ENCODE measurements around the gene ZNG1F.
"Not testable (repeated sequence)": the region's sequence is repeated elsewhere in the genome, so short reads cannot be mapped to it uniquely, and the experiment has no call there.

The ZNG1F gene

DNA sequence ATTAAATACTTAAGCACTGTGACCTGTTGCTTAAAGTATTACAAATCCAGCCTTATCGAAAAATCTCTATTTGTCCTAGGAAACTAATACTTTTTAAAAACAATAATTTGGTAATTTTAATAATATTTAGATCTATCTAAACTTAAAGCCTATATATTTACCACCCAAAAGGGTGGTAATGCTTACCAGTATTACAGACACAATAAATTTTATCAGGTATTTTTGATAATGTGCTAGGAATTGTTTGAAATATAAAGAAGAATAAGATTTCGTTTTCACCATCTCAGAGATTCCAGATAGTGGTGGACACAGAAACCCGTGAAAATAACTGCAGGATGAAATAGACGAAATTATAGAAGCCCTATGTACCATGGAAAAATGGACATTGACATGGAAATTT lies 68.4 kb downstream of the ZNG1F start:
- DNase-seq = not testable (repeated sequence)

DNA sequence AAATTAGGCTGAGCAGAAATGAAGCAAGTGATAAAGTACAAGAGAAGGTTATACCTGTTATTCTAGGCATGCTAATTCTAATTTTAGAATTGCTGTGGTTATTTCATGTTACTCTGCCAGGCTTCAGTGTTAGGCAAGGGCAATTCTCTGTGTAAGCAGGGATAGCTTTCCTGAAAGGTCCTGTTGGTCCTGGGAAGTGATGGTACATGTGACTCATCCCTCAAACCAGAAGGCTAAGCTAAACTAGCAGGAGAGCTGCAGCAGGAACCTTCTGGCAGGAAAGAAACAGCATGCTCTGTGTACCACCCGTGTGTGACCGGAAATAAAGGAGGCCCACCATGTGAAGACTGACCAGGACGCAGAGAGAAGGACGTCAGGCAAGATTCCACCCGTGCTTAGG lies 69.4 kb downstream of the ZNG1F start:
- DNase-seq = not testable (repeated sequence)

DNA sequence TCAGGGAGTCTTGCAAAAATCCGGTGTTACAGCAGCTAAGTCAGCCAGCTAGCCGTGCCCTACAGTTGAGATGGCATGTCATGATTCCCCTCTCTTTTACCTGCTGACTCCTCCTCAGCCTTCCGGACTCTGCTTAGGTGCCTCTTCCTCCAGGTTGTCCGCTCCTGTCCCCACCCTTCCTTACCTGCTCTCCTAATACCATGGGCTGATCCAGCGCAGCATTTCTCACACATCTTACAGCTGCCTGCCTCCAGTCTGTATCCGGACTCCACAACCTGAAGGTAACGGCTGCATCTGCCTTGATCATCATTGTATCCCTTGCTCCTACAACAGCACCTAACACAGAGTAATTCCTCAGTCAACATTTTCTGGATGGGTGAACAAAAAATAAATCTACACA lies 69.8 kb downstream of the ZNG1F start:
- not testable (repeated sequence) for DNase-seq

DNA sequence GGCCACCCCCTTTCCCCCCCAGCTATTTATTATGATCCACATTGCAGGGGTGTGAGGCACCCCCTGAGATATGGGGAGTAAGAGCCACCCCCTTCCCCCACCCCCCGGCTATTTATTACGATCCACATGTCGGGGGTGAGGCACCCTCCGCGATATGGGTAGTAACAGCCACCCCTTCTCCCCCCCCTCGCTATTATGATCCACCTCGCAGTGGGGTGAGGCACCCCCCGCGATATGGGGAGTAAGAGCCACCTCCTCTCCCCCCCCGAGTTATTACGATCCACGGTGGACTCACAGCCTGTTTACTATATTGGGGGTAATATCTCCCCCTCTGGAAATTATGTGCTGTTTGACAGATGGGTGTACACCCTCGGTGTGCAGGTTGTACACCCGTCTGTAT lies 75.8 kb downstream of the ZNG1F start:
- DNase-seq = not testable (repeated sequence)

DNA sequence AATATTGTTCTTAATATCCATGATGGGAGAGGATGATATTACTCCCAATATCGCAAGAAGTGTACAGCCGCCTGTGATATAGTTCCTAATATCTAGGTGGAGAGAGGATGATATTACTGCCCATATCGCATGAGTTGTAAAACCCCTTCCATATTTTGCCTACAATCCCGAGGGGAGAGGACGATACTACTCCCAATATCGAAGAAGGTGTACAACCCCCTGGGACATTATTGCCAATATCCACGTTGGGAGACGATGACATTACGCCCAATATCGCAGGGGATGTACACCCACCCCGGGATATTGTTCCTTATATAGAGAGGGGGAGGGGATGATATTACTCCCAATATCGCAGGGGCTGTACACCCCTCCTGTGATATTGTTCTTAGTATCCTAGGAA lies 77.7 kb downstream of the ZNG1F start:
- not testable (repeated sequence) for DNase-seq

DNA sequence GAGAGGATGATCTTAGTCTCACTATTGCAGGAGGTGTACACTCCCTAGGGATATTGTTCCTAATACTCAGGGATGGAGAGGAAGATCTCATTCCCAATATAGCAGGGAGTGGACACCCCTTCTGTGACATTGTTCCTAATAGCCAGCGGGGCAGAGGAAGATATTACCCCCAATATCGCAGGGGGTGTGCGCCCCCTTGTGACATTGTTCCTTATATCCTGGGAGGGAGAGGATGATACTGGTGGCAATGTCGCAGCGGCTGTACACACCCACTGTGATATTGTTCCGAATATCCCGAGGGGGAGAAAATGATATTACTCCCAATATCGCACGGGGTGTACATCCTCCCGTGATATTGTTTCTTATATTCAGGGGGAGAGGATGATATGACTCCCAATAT lies 78.2 kb downstream of the ZNG1F start:
- DNase-seq = not testable (repeated sequence)

DNA sequence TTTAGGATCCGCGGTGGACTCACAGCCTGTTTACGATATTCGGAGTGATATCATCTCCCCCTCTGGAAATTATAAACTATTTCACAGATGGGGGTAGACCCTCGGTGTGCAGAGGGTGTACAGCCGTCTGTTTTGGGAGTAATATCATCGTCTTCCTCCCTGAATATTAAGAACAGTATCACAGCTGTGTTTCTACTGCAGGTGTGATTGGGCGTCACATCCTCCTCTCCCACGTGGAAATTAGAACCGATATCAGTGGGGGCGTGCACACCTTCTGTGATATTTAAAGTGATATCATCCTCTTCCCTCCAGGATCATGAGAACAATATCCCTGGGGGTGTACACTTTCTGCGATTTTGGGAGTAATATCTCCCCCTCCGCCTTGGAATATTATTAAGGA lies 79.9 kb downstream of the ZNG1F start:
- not testable (repeated sequence) for DNase-seq

DNA sequence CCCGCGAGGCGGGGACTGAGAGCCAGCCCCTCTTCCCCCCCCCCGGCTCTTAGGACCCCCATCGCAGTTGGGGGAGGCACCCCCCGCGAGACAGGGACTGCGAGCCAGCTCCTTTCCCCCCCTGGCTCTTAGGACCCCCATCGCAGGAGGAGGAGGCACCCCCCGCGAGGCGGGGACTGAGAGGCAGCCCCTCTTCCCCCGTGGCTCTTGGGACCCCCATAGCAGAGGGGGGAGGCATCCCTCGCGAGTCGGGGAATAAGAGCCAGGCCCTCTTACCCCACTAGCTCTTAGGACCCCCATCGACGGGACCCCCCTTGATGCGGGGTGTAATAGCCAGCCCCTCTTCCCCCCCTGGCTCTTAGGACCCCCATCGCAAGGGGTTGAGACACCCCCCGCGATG lies 80.3 kb downstream of the ZNG1F start:
- DNase-seq = not testable (repeated sequence)

DNA sequence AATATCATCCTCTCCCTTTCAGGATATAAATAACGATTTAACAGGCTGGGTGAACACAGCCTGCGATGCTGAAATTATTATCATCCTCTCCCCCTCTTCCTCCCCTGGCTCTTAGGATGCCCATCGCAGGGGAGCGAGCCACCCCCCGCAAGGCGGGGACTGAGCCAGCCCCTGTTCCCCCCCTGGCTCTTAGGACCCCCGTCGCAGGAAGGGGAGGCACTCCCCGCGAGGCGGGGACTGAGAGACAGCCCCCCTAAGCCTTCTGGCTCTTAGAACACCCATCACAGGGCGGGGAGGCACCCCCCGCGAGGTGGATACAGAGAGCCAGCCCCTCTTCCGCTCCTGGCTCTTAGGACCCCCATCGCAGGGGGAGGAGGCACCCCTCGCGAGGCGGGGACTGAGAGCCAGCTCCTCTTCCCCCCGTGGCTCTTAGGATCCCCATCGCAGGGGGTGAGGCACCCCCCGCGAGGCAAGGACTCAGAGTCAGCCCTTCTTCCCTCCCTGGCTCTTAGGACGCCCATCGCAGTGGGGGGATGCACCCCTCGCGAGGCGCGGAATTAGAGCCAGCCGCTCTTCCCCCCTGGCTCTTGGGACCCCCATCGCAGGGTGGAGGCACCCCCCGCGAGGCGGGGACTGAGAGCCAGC lies 82.5 kb downstream of the ZNG1F start:
- not testable (repeated sequence) for DNase-seq

DNA sequence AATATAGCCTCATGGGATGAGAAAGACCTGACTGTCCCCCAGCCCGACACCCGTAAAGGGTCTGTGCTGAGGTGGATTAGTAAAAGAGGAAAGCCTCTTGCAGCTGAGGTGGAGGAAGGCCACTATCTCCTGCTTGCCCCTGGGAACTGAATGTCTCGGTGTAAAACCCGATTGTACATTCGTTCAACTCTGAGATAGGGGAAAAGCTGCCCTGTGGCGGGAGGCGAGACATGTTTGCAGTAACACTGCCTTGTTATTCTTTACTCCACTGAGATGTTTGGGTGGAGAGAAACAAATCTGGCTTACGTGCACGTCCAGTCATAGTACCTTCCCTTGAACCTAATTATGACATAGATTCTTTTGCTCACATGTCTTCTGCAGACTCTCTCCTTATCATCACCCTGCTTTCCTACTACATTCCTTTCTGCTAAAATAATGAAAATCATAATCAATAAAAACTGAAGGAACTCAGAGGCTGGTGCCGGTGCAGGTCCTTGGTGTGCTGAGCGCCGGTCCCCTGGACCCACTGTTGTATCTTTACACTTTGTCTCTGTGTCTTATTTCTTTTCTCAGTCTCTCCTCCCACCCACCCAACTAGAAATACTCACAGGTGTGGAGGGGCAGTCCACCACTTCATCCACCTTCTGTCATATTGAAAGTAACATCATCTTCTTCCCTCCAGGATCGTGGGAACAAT lies 83.4 kb downstream of the ZNG1F start:
- not testable (repeated sequence) for DNase-seq

DNA sequence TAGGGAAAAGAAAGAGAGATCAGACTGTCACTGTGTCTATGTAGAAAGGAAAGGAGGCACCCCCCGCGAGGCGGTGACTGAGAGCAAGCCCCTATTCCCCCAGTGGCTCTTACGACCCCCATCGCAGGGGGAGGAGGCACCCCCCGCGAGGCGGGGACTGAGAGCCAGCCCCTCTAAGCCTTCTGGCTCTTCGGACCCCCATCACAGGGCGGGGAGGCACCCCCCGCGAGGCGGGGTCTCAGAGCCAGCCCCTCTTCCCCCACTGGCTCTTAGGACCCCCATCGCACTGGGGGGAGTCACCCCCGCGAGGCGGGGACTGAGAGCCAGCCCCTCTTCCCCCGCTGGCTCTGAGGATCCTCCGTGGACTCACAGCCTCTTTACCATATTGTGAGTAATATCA lies 84.6 kb downstream of the ZNG1F start:
- DNase-seq = not testable (repeated sequence)

DNA sequence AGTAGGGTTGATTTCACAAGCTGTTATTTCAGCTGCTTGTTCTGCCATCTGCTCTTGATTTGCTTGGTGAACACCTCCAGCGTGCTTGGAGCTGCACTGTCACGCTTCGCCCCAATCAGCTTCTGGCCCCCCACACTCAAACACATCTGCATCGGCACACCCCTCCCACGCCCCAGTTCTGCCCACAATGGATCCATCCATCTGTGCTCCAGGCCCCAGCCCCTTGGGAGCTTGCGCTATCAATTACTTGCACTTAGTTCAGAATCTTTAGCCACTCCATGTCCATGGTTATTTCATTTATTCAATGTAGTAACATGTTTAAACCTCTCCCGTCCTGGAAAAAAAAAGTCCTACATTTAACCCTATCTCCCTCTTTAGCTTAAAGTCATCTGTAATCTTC lies 88.6 kb downstream of the ZNG1F start:
- not testable (repeated sequence) for DNase-seq

DNA sequence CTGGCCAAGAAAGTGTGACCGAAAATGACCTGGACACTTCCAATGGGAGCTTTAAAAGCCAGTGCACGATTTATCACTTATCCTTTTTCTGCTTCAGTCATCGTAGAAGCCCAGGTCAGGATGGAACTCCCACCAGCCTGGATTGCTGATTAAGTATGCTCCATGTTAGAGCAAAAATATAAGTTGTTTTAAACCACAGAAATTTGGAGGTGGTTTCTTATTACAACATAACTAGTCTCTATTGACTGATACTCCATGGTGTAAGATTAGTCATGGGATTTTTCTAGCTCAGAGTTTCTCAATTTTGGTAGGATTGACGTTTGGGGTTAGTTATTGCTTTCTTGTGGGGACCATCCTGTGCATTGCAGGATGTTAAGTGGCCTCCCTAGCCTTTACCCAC lies 90.4 kb downstream of the ZNG1F start:
- DNase-seq = not testable (repeated sequence)

DNA sequence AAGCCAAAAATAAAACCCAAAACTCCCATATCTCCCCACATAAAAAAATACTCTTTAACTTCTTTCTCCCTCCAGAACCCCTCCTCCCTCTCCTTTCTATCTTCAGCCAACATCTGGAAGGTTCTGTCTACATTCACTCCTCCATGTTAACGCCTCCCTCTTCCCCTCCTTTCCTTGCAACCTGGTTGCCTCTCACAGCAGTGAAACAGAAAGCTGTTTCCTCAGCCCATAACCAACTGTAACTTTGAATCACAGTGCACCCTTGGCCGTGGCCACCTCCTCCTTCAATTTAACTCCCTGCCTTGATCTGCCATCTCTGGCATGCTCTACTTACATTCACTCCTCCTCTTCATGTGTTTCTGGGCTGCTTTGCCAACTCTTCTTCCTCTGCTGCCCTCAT lies 94.1 kb downstream of the ZNG1F start:
- not testable (repeated sequence) for DNase-seq

DNA sequence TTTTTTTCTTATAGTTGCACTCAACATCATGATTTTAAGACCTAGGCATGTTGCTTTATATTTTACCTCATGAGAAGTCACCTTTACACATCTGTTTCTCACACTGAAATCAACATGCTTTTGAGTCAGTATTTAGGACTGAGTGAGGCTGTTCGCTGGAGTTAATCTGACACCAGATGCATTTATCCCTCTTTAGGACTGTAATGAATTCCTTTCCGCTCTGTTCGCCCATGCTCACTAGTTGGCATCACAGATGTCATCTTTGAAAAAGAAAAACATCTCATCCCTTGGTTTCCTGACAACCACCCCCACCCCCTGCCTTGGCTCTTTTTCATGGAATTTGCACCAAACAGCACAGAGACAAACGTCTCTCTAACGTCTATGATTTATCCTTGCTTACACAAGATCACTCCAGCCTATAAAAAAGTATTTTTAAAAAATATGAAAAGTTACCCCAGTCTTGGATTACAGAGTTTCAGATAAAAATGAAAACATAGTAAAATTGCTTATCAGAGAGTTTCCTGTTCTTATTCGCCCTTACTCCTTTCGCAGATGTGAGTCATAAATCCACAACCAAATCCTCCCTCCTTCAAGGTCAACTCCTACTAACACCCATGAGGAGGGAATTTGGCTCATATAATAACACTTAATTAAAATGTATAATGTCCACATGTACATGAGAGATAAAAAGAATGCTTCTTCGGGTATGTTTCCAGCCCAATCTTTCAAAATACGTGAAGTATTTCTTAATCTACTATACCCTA lies 94.9 kb downstream of the ZNG1F start:
- DNase-seq = peak; percentile 35

DNA sequence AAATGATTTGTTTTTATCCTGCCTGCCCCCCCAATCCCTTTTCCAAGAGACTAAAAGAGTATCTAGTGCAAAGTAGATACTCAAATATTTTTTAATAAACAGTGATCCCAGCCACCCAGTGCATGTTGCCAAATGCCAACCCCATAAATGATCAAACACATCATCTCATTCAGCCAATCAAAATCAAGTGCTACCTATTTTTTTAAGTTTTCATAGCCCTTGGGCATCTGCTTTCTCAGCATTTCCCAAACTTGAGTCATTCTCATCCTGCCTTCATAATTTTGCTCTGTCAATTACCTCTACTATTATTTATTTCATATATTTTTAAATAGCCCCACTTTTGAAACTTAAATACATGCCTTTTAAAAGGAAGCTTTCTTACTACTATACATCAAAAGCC lies 98.2 kb downstream of the ZNG1F start:
- not testable (repeated sequence) for DNase-seq

DNA sequence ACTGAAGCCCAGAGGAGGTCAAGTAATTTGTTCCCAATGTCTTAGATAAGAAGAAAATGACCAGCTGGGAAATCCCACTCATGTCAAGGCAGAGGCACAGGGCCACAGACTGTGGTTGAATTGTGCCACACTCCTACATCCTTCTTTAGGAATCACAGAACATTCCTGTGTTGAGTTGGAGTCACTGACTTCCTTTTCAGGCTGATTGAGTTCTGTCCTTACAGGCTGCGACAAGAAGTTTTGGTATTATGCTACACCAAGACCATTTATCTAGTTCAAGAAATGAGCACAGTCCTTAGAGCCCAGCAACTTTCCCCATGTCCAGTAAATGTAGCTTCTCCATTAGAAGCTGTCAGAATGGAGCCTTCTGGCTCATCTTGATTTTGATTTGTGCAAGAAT lies 98.7 kb downstream of the ZNG1F start:
- not testable (repeated sequence) for DNase-seq

DNA sequence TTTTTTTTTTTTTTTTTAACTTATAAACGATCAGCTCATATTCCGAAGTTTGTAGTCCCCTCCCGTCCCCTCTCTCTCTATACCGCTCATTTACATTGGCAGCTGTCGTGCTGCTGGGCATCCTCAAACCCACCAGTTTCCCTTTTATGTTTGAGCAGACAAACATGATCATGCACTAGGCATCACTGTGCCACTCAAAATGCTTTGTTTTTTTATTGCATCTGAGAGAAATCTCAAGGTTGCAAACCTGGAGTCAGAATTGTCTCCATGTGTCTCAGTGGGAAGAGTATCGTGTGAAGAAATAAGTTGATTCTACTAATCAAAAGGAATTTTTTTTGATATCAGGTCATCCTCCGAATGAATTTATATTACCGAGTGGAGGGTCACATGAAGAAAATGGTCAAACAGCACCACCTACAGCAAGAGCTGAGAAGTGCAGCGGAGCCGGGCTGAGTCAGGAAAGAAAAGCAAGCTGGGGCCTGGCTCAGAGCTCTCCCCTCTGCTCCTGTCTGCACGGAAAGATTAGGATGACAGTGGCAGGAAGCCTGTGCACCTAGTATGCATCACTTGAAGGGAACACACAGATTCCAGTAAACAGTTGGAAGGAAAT lies 100.6 kb downstream of the ZNG1F start:
- DNase-seq = not testable (repeated sequence)

DNA sequence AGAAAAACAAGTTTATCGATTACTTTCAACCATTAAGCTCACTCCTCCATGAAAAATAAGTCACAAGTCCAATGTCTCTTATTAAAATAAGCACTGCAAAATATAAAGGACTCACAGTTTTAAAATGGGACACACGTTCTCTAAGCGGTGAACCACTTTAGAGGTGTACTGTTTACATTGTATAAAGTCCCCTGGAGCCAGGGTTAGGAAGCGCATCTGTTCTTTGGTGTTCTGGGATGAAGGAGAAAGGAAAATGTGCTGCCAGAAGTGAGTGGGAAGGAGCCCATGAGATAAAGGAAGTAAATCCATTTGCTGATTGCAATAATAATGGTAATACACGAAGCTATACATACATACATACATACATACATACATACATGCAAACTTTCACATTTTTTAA lies 101.2 kb downstream of the ZNG1F start:
- DNase-seq = not testable (repeated sequence)

DNA sequence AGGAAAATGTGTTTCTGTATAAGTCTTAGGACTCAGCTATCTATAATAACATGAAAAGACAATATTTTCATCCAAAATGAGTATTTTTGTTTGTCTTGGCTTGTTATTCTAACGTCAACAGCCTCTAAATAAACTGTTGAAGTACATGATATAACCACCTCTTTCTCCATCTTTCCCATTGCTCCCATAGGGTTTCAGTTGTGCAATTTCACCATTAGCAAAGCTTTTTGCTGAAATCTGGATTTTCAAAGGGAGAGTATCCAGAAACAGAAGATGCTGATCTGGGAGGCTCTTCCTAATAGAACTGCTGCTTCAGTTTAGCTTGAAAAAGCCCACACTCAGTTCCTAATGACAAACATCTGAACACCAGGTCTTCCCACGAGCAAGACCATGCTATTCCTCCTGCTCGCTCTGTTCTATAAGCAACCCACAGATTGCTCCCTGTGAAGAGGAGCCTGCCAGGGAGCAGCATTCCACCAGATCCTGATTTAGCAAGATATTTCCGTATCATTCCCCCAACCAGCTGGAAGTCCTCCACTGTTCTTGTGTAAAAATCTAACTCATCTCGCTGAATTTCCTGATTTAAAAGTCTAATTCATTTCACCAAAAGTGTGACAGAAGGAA lies 101.8 kb downstream of the ZNG1F start:
- not testable (repeated sequence) for DNase-seq

DNA sequence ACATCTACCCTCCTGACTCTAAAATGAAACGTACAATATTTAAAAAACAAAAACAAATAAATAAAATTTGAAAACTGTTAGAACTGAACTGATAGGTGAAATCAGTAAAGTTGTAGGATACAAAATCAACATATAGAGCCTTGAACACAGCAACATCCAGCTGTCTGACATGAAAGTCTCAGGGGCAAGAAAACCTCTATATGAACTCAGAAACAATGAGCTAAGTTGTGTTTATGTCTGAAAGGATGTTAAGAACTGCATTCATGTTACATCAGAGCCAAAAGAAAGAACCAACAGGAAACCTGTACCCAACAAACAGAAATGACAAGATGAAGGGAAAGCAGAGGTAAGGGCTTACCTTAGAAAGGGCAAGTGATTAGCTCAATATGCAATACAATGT lies 102.4 kb downstream of the ZNG1F start:
- DNase-seq = not testable (repeated sequence)

DNA sequence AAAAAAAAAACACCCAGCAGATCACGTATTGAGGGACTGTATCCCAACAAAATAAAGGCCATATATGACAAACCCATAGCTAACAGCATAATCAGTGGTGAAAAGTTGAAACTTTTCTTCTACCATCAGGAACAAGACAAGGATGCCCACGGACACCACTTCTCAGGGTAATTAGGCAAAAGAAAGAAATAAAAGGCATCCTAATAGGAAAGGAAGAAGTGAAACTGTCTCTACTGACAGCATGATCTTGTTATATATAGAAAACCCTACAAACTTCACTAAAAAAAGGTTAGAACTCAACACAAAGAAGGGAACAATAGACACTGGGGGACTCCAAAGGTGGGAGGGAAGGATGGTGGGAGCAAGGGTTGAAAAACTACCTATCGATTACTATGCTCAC lies 102.9 kb downstream of the ZNG1F start:
- DNase-seq = not testable (repeated sequence)

DNA sequence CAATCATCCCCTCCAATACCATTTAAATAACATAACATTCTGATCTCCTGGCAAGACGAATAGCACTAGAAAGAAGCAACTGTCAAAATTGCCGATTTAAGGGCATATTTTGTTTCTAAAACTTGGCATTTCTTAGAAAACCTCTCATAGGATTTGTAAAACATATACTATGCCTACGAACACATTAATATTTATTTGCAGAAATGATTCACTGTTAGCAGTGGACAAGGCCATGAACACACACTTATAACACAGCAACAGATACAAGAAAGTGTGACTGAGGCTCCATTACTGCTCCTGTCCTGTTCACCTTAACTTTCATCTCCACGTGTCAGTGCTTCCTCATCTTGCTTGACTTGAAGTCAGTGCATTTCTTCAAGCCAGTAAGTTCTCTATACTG lies 106.8 kb downstream of the ZNG1F start:
- not testable (repeated sequence) for DNase-seq

All from eye (tissue), 1 donor.